Measurements from ENCODE around the gene CYP2C18. TPM values are rescaled to one million over a fixed set of nuclear protein-coding genes. Genes with fewer than 3 reads are reported as not detected.

Gene CYP2C18
- polyA plus RNA-seq, 2 of the 4 experiments (the other 2 are of a cell fraction) = 0.05 TPM

DNA sequence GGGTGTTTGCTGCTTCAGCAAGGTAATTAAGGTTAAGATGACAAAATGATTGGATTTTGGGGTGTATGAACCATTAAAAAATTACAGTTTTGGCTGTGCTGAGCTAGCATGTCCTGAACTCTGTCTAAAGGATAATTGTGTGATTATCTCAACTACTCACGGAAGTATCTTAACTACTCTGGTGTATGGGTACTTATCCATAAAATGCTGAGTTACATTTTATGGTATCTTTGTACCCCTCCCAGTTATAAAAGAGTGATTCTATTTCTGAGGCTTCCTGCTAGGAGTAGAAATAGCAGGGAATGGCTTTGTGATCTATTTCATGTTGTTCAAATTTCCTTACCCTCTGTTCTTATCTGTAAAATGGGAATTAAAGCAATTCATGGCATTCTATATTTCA, 22.6 kb downstream of the CYP2C18 start:
- no peak overlapping the region for H3K4me2 ChIP-seq
- ChIA-PET CTCF (no interaction called here), POLR2A (no interaction called here)
- H3K27ac ChIP-seq = no peak overlapping the region
- no peak for ATAC-seq
- 87% methylated on average over 1 of the region's 1 CpG for WGBS (ENCODE audit: missing lambda C conversion rate)
- FAIRE-seq = no peak
- no peaks in the 10 kb centered on the region for H3K4me1 ChIP-seq
- TF ChIP-seq, protein P1, sequence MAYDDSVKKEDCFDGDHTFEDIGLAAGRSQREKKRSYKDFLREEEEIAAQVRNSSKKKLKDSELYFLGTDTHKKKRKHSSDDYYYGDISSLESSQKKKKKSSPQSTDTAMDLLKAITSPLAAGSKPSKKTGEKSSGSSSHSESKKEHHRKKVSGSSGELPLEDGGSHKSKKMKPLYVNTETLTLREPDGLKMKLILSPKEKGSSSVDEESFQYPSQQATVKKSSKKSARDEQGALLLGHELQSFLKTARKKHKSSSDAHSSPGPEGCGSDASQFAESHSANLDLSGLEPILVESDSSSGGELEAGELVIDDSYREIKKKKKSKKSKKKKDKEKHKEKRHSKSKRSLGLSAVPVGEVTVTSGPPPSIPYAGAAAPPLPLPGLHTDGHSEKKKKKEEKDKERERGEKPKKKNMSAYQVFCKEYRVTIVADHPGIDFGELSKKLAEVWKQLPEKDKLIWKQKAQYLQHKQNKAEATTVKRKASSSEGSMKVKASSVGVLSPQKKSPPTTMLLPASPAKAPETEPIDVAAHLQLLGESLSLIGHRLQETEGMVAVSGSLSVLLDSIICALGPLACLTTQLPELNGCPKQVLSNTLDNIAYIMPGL (CRISPR knock-in tag; IDR thresholded peaks at IDR 0.05; ENCODE audit: borderline replicate concordance) = no peak
- TF ChIP-seq JUN (IDR thresholded peaks at IDR 0.05) (no peak), SMC3 (IDR thresholded peaks at IDR 0.05) (no peak), CBX8 (IDR thresholded peaks at IDR 0.05) (no peak), CBX2 (IDR thresholded peaks at IDR 0.05; ENCODE audit: borderline replicate concordance, low read depth) (no peak), EP300 (IDR thresholded peaks at IDR 0.05) (no peak), POLR2A (IDR thresholded peaks at IDR 0.05; ENCODE audit: low read length) (no peak), FOSL2 (IDR thresholded peaks at IDR 0.05) (no peak), FOSL2 (CRISPR knock-in tag; IDR thresholded peaks at IDR 0.05) (no peak), RNF2 (IDR thresholded peaks at IDR 0.05; ENCODE audit: borderline replicate concordance, low read depth) (no peak), ZC3H11A (IDR thresholded peaks at IDR 0.05) (no peak), GATA3 (IDR thresholded peaks at IDR 0.05; ENCODE audit: borderline replicate concordance) (no peak), NR3C1 (IDR thresholded peaks at IDR 0.05) (no peak)
- DNase-seq (ENCODE audit: low read depth in 1 of 2, low spot score in 1 of 2) = no peak
- H3K9me3 ChIP-seq = peaks cover 19% of the 10 kb centered on the region; the same call in 2 of the 3 replicates
- no peak overlapping the region for H3K4me3 ChIP-seq

DNA sequence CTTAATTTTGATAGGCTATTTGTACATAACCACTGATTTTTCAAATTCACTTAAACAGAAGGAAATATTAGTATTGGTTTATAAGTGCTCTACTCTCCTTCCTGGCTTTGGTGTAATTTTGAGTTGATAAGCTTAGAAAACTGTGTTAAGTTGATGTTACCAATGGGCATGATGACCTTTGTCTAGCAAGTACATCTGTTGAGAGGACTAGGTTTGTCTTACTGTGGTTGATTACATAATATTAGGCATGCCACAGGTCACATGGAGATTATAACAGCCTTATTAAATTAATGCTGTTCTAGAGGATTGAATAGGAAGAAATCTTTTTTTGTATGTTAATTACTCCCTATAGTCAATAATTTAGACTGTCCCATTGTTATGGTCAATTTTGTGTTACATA, 27.0 kb downstream of the CYP2C18 start:
- ATAC-seq (no peak), FAIRE-seq (no peak), DNase-seq (ENCODE audit: low read depth in 1 of 2, low spot score in 1 of 2) (no peak)
- TF ChIP-seq CBX8 (IDR thresholded peaks at IDR 0.05) (no peak), JUN (IDR thresholded peaks at IDR 0.05) (no peak), RFX5 (IDR thresholded peaks at IDR 0.05) (no peak), HOXA7 (CRISPR knock-in tag; IDR thresholded peaks at IDR 0.05) (no peak), MYC (IDR thresholded peaks at IDR 0.05; ENCODE audit: borderline replicate concordance, low read length) (no peak), GATA3 (IDR thresholded peaks at IDR 0.05; ENCODE audit: borderline replicate concordance) (no peak), ZC3H11A (IDR thresholded peaks at IDR 0.05) (no peak), NPAS2 (CRISPR knock-in tag; IDR thresholded peaks at IDR 0.05; ENCODE audit: borderline replicate concordance) (no peak), KDM1A (IDR thresholded peaks at IDR 0.05; ENCODE audit: low read depth) (no peak)
- TF ChIP-seq, protein P2, sequence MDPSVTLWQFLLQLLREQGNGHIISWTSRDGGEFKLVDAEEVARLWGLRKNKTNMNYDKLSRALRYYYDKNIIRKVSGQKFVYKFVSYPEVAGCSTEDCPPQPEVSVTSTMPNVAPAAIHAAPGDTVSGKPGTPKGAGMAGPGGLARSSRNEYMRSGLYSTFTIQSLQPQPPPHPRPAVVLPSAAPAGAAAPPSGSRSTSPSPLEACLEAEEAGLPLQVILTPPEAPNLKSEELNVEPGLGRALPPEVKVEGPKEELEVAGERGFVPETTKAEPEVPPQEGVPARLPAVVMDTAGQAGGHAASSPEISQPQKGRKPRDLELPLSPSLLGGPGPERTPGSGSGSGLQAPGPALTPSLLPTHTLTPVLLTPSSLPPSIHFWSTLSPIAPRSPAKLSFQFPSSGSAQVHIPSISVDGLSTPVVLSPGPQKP (IDR thresholded peaks at IDR 0.05; ENCODE audit: low read depth, low read length) = no peak
- TF ChIP-seq, protein P3, sequence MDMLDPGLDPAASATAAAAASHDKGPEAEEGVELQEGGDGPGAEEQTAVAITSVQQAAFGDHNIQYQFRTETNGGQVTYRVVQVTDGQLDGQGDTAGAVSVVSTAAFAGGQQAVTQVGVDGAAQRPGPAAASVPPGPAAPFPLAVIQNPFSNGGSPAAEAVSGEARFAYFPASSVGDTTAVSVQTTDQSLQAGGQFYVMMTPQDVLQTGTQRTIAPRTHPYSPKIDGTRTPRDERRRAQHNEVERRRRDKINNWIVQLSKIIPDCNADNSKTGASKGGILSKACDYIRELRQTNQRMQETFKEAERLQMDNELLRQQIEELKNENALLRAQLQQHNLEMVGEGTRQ (IDR thresholded peaks at IDR 0.05) = no peak
- TF ChIP-seq, protein P4, sequence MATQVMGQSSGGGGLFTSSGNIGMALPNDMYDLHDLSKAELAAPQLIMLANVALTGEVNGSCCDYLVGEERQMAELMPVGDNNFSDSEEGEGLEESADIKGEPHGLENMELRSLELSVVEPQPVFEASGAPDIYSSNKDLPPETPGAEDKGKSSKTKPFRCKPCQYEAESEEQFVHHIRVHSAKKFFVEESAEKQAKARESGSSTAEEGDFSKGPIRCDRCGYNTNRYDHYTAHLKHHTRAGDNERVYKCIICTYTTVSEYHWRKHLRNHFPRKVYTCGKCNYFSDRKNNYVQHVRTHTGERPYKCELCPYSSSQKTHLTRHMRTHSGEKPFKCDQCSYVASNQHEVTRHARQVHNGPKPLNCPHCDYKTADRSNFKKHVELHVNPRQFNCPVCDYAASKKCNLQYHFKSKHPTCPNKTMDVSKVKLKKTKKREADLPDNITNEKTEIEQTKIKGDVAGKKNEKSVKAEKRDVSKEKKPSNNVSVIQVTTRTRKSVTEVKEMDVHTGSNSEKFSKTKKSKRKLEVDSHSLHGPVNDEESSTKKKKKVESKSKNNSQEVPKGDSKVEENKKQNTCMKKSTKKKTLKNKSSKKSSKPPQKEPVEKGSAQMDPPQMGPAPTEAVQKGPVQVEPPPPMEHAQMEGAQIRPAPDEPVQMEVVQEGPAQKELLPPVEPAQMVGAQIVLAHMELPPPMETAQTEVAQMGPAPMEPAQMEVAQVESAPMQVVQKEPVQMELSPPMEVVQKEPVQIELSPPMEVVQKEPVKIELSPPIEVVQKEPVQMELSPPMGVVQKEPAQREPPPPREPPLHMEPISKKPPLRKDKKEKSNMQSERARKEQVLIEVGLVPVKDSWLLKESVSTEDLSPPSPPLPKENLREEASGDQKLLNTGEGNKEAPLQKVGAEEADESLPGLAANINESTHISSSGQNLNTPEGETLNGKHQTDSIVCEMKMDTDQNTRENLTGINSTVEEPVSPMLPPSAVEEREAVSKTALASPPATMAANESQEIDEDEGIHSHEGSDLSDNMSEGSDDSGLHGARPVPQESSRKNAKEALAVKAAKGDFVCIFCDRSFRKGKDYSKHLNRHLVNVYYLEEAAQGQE (IDR thresholded peaks at IDR 0.05) = no peak
- no peak overlapping the region for H3K4me3 ChIP-seq
- H3K4me1 ChIP-seq = no peaks in the 10 kb centered on the region
- CTCF ChIA-PET = interaction anchor here (1.1 kb wide), 1 partner anchor 14 kb away, joined by 3 read pairs; no protein-coding TSS in a partner anchor
- no peak overlapping the region for H3K4me2 ChIP-seq
- no peak overlapping the region for H3K27ac ChIP-seq
- POLR2A ChIA-PET = no interaction called here
- peaks cover 10% of the 10 kb centered on the region; the same call in 1 of the 3 replicates for H3K9me3 ChIP-seq

Data from A549 (cell line).